HG03469 (cell line): ENCODE results near the gene SPDYE11.
"Not testable (repeated sequence)": the region's sequence is repeated elsewhere in the genome, so short reads cannot be mapped to it uniquely, and the experiment has no call there.

Experiments
- ATAC-seq: cut with Tn5 transposase; IDR thresholded peaks from one replicate; pipeline ENCODE4 v1.9.1; 2021; ENCODE audit warnings: mild to moderate bottlenecking, moderate library complexity, moderate number of reproducible peaks; ENCODE audit not compliant: unreplicated experiment

The SPDYE11 gene, protein sequence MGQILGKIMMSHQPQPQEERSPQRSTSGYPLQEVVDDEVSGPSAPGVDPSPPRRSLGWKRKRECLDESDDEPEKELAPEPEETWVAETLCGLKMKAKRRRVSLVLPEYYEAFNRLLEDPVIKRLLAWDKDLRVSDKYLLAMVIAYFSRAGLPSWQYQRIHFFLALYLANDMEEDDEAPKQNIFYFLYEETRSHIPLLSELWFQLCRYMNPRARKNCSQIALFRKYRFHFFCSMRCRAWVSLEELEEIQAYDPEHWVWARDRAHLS

DNA sequence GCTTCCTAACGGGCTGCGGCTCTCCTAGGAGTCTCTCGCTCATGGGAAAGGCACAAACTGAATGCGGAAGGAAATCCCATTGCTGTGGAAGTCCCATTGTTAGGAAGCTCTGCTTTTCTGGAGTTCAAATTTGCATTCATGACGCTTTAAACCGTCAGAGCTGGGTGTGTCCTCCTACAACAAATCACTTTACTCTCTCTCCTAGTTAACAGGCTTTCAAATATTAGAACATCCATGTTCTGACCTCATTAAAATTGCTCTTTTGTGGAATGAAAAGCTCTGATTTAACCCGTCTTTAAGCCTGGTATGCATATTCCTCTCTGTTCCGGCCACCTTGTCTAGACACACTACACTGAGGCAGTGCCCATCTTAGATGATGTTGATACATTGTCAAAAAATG, at the start of gene SPDYE11:
TSS of gene SPDYE11 (minus strand) at position 101 of the 400 bp plus-strand sequence. CDS start 1,800 bp downstream, outside the sequence.
- ATAC-seq, result not testable (repeated sequence)

DNA sequence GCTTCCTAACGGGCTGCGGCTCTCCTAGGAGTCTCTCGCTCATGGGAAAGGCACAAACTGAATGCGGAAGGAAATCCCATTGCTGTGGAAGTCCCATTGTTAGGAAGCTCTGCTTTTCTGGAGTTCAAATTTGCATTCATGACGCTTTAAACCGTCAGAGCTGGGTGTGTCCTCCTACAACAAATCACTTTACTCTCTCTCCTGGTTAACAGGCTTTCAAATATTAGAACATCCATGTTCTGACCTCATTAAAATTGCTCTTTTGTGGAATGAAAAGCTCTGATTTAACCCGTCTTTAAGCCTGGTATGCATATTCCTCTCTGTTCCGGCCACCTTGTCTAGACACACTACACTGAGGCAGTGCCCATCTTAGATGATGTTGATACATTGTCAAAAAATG, 28.2 kb upstream of the SPDYE11 start, which contains the start of gene SPDYE9:
TSS of gene SPDYE9 (minus strand) at position 101 of the 400 bp plus-strand sequence. CDS start 1,800 bp downstream, outside the sequence.
- not testable (repeated sequence) for ATAC-seq

DNA sequence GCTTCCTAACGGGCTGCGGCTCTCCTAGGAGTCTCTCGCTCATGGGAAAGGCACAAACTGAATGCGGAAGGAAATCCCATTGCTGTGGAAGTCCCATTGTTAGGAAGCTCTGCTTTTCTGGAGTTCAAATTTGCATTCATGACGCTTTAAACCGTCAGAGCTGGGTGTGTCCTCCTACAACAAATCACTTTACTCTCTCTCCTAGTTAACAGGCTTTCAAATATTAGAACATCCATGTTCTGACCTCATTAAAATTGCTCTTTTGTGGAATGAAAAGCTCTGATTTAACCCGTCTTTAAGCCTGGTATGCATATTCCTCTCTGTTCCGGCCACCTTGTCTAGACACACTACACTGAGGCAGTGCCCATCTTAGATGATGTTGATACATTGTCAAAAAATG, 28.0 kb downstream of the SPDYE11 start, which contains the start of gene SPDYE8:
TSS of gene SPDYE8 (minus strand) at position 101 of the 400 bp plus-strand sequence. CDS start 1,800 bp downstream, outside the sequence.
- not testable (repeated sequence) for ATAC-seq

DNA sequence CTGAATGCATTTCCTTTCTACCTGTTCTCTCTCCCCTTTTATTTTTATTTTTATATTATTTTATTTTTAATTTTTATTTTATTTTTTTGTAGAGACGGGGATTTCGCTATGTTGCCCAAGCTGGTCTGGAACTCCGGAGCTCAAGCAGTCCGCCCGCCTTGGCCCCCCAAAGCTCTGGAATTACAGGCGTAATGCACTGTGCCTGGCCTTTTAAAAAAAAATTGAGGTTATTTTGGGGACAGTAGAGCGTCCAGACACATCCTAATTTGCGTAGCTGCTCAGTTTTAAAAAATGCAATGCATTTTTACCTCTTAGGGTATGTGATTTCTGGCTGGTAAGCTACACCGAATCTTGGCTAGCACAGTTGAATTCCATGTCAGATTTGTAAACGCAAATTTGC, 51.2 kb downstream of the SPDYE11 start:
- not testable (repeated sequence) for ATAC-seq

DNA sequence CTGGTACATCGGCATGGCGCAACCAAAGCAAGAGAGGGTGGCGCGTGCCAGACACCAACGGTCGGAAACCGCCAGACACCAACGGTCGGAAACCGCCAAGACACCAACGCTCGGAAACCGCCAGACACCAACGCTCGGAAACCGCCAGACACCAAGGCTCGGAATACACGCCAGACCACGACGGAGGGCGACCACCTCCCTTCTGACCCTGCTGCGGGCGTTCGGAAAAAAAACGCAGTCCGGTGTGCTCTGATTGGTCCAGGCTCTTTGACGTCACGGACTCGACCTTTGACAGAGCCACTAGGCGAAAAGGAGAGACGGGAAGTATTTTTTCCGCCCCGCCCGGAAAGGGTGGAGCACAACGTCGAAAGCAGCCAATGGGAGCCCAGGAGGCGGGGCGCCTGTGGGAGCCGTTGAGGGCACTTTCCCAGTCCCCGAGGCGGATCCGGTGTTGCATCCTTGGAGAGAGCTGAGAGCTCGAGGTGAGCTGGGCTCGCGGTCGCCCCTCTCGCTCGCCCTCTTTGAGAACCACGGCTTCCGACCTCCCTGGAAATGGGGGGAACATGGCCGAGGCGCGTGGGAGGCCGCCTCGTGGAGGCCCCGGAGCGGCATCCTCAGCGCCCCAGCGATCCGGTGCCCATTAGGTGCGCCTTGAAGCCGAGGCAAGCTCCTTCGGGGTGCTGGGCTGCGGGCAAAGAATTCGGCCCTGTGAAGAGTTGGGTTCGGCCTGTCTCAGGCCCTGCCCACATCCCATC, 51.8 kb downstream of the SPDYE11 start:
- ATAC-seq, result peak; percentile 66

DNA sequence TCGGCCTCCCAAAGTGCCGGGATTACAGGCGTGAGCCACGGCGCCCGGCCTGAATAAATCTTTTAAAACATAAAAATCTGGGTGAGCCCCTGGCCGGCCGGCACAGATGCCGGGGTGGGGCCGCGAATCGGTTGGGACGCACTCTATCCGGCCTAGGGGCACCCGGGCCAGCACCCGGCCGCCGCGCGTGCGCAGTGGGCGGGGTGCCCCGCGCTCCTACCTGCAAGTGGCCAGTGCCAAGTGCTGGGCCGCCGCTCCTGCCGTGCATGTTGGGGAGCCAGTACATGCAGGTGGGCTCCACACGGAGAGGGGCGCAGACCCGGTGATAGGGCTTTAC, 52.4 kb downstream of the SPDYE11 start:
- peak; percentile 38 for ATAC-seq

DNA sequence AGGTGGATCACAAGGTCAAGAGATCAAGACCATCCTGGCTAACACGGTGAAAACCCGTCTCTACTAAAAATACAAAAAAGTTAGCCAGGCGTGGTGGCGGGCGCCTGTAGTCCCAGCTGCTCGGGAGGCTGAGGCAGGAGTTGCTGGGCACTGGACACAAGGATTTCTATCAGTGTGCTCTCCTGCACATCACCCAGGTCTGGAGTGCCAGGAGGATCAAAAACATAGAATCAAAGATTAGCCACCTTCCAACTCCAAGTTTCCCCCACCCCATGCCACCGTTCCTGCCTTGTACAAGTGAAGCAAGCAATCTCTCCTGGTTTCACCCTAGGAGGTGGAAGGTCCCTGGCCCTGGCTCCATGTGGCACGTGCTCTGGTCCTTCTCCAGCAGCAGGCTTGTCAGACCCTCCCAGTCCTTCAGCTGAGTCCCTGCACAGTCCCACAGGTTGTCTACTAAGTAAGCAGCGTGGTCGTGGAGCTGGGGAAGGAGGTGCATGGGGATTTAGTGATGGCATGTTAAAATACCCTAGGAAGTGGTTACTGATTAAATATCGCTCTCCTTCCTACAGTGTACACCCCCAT, 59.7 kb downstream of the SPDYE11 start:
- ATAC-seq, result not testable (repeated sequence)
